Gastroesophageal sphincter (tissue), 3 donors: Measurements from ENCODE around the gene TMEM165.

ENCODE experiments used
- EP300 ChIP-seq: sonication (generic); formaldehyde crosslinking; IDR thresholded peaks from one replicate; pipeline ENCODE4 v1.6.1; 2017; ENCODE audit warnings: antibody characterized with exemption, mild to moderate bottlenecking
- POLR2A ChIP-seq, 2 donors: fragments of 450-650 bp; IDR thresholded peaks; one replicate each; pipeline ENCODE4 v1.6.1; 2017; ENCODE audit warnings: antibody characterized with exemption in 2 of 2, mild to moderate bottlenecking in 2 of 2, moderate library complexity in 1 of 2
- POLR2AphosphoS5 ChIP-seq: sonication (generic); formaldehyde crosslinking; IDR thresholded peaks from one replicate; pipeline ENCODE4 v1.6.1; 2017; ENCODE audit warnings: antibody characterized with exemption
- TF ChIP-seq, protein P1 (sequence below), 4 experiments: fragments of 200-600 bp in 2 of 4; fragments of 450-650 bp in 2 of 4; sonication (generic) in 1 of 4; IDR thresholded peaks; one replicate each; pipeline ENCODE4 v1.5.1; 2017 to 2019; ENCODE audit warnings: antibody characterized with exemption in 4 of 4, mild to moderate bottlenecking in 2 of 4, moderate library complexity in 2 of 4

DNA sequence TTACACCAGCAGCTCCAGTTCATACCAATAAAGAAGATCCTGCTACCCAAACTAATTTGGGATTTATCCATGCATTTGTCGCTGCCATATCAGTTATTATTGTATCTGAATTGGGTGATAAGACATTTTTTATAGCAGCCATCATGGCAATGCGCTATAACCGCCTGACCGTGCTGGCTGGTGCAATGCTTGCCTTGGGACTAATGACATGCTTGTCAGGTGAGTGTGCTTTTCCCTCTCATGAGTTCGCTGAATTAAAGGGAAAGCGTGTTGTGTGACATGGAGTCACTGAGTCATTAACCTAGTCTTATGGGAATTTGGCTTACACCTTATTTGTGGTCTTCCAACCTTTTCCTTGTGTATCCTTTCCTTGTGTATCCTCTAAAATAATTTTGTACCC is 15.9 kb downstream of the TMEM165 start:
- TF ChIP-seq, protein P1, sequence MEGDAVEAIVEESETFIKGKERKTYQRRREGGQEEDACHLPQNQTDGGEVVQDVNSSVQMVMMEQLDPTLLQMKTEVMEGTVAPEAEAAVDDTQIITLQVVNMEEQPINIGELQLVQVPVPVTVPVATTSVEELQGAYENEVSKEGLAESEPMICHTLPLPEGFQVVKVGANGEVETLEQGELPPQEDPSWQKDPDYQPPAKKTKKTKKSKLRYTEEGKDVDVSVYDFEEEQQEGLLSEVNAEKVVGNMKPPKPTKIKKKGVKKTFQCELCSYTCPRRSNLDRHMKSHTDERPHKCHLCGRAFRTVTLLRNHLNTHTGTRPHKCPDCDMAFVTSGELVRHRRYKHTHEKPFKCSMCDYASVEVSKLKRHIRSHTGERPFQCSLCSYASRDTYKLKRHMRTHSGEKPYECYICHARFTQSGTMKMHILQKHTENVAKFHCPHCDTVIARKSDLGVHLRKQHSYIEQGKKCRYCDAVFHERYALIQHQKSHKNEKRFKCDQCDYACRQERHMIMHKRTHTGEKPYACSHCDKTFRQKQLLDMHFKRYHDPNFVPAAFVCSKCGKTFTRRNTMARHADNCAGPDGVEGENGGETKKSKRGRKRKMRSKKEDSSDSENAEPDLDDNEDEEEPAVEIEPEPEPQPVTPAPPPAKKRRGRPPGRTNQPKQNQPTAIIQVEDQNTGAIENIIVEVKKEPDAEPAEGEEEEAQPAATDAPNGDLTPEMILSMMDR (IDR thresholded peaks at IDR 0.05) = no peak
- TF ChIP-seq POLR2A (IDR thresholded peaks at IDR 0.05) = no peak
- TF ChIP-seq POLR2AphosphoS5 = no peak
- TF ChIP-seq EP300 = no peak
